Endothelial cell of umbilical vein (primary cell): Measurements from ENCODE around the gene PKDREJ. TPM values are rescaled to one million over a fixed set of nuclear protein-coding genes. Genes with fewer than 3 reads are reported as not detected.

Source experiments
- BruUV-seq: library from RNA; stranded (reverse); fragments of 400-500 nt; replicated peaks from 2 replicates; lab custom pipeline; 2021; lab: Mats Ljungman, UMichigan
- CTCF ChIA-PET: fragments of 300-600, 350-600 bp; sonication (Branson Sonifier 250); formaldehyde crosslinking; loops from one replicate; lab custom pipeline; 2021; ENCODE audit warnings: antibody characterized with exemption, inconsistent platforms; lab: Charles Lee
- POLR2A ChIA-PET: fragments of 300-600, 350-600 bp; sonication (Branson Sonifier 250); formaldehyde crosslinking; loops from one replicate; lab custom pipeline; 2021; ENCODE audit warnings: antibody characterized with exemption, inconsistent platforms; lab: Charles Lee
- DNase-seq: peaks from one replicate; pipeline ENCODE4 v3.0.0-alpha.2; 2011; ENCODE audit warnings: low read depth, low spot score
- FAIRE-seq: peaks from 2 replicates; lab custom pipeline; 2011; peaks lifted over from hg19 to GRCh38; lab: Jason Lieb, UNC
- H2AFZ ChIP-seq: 2 replicates; pipeline ENCODE4 v1.6.0; 2012; ENCODE audit warnings: low read depth, low read length, control low read depth, inconsistent platforms
- H3K27ac ChIP-seq: 2 replicates; pipeline ENCODE4 v1.5.1; 2011; ENCODE audit warnings: low read depth, mild to moderate bottlenecking, control low read depth, low read length, moderate library complexity; ENCODE audit not compliant: insufficient read depth
- H3K27me3 ChIP-seq, 2 experiments: 2 replicates each; pipeline versions ENCODE4 v1.6.0 to v1.6.1; 2011; ENCODE audit warnings: low read length in 2 of 2, mixed read lengths in 1 of 2; ENCODE audit not compliant: control insufficient read depth in 2 of 2, insufficient read depth in 2 of 2
- H3K36me3 ChIP-seq, 2 experiments: 2 replicates in 1 of 2; 3 replicates in 1 of 2; pipeline ENCODE4 v1.5.1; 2011; ENCODE audit warnings: low read length in 2 of 2, mild to moderate bottlenecking in 1 of 2, moderate library complexity in 1 of 2; ENCODE audit not compliant: control insufficient read depth in 2 of 2, insufficient read depth in 2 of 2; ENCODE audit errors: extremely low read depth in 1 of 2
- H3K4me1 ChIP-seq: 3 replicates; pipeline ENCODE4 v1.5.1; 2011; ENCODE audit warnings: mild to moderate bottlenecking, low read length; ENCODE audit not compliant: control insufficient read depth, insufficient read depth; ENCODE audit errors: extremely low read depth
- H3K4me2 ChIP-seq: 2 replicates; pipeline ENCODE4 v1.6.1; 2011; ENCODE audit warnings: low read length, control low read depth, mixed read lengths; ENCODE audit not compliant: insufficient read depth
- H3K4me3 ChIP-seq, 3 experiments: fragments of 200-600 bp in 1 of 3; sonication (generic), shearing (Covaris generic) in 1 of 3; replicated peaks in 1 of 3; 2 replicates each; pipeline ENCODE4 v1.5.1; 2011 to 2016; ENCODE audit warnings: control low read depth in 3 of 3, low read length in 3 of 3, mild to moderate bottlenecking in 2 of 3, inconsistent platforms in 1 of 3, low read depth in 1 of 3, moderate library complexity in 1 of 3; ENCODE audit not compliant: insufficient read depth in 1 of 3
- H3K79me2 ChIP-seq: 2 replicates; pipeline ENCODE4 v1.6.0; 2012; ENCODE audit warnings: low read length, inconsistent platforms; ENCODE audit not compliant: control insufficient read depth, insufficient read depth
- H3K9ac ChIP-seq: replicated peaks from 2 replicates; pipeline ENCODE3; 2011; ENCODE audit warnings: low read length, control low read depth; ENCODE audit not compliant: insufficient read depth; ENCODE audit errors: extremely low read depth
- H3K9me1 ChIP-seq: replicated peaks from 3 replicates; pipeline ENCODE4 v1.6.0; 2011; ENCODE audit warnings: mild to moderate bottlenecking, low read length; ENCODE audit not compliant: control insufficient read depth, insufficient read depth; ENCODE audit errors: extremely low read depth
- H3K9me3 ChIP-seq: replicated peaks from 2 replicates; pipeline ENCODE4 v1.5.1; 2012; ENCODE audit warnings: low read length, inconsistent platforms; ENCODE audit not compliant: control insufficient read depth, insufficient read depth
- H4K20me1 ChIP-seq: replicated peaks from 2 replicates; pipeline ENCODE3; 2011; ENCODE audit warnings: mild to moderate bottlenecking, low read length; ENCODE audit not compliant: control insufficient read depth, insufficient read depth; ENCODE audit errors: extremely low read depth
- CTCF ChIP-seq, 2 donors: IDR thresholded peaks; 1 replicate in 1 of 2; 2 replicates in 1 of 2; pipeline ENCODE4 v1.5.1; 2011; ENCODE audit warnings: low read length in 2 of 2, mild to moderate bottlenecking in 2 of 2, moderate library complexity in 2 of 2, control low read depth in 1 of 2, inconsistent platforms in 1 of 2, low read depth in 1 of 2; ENCODE audit not compliant: insufficient read depth in 1 of 2; ENCODE audit errors: extremely low read depth in 1 of 2
- EZH2 ChIP-seq: IDR thresholded peaks from 2 replicates; pipeline ENCODE4 v1.6.1; 2012; ENCODE audit warnings: borderline replicate concordance, low read depth, mild to moderate bottlenecking, moderate library complexity, low read length, inconsistent platforms; ENCODE audit not compliant: severe bottlenecking
- FOS ChIP-seq: IDR thresholded peaks from 2 replicates; pipeline ENCODE4 v1.6.1; 2011; ENCODE audit warnings: mild to moderate bottlenecking, low read length, moderate library complexity, borderline replicate concordance; ENCODE audit not compliant: insufficient read depth
- GATA2 ChIP-seq: IDR thresholded peaks from 2 replicates; pipeline ENCODE4 v1.7.0; 2011; ENCODE audit warnings: low read depth, mild to moderate bottlenecking, moderate library complexity, mixed read lengths, low read length; ENCODE audit not compliant: insufficient read length, insufficient read depth
- JUN ChIP-seq: IDR thresholded peaks from 2 replicates; pipeline ENCODE4 v1.6.1; 2011; ENCODE audit warnings: borderline replicate concordance, low read depth; ENCODE audit not compliant: insufficient read length, insufficient read depth
- MYC ChIP-seq: IDR thresholded peaks from one replicate; pipeline ENCODE4 v1.6.1; 2011; ENCODE audit warnings: mild to moderate bottlenecking, low read depth, low read length
- POLR2A ChIP-seq: IDR thresholded peaks from 2 replicates; pipeline ENCODE4 v1.6.1; 2012; ENCODE audit warnings: low read depth, mild to moderate bottlenecking, control low read depth, low read length
- POLR2AphosphoS5 ChIP-seq: IDR thresholded peaks from 2 replicates; pipeline ENCODE4 v1.6.1; 2012; ENCODE audit warnings: low read depth, mild to moderate bottlenecking, control low read depth, low read length, moderate library complexity; ENCODE audit not compliant: insufficient read depth
- dilution Hi-C: fragments of 300-500 bp; cut with MboI; formaldehyde crosslinking; loops from one replicate; pipeline ENCODE4 v1.15.0; 2019; ENCODE audit warnings: low sequenced_read_pairs; ENCODE audit not compliant: extremely low pct_ligation_motif_present
- intact Hi-C: fragments of 100-400 bp; cut with micrococcal nuclease; formaldehyde crosslinking; loops from one replicate; pipeline ENCODE4 v1.10.0; 2022
- polyA plus RNA-seq, 4 experiments: library from polyadenylated mRNA; depleted of rRNA in 3 of 4; stranded (reverse) in 3 of 4; unstranded in 1 of 4; fragments of >200 nt; gene quantifications; 2 replicates each; pipeline versions ENCODE4 v1.2.1 to v1.2.3, GENCODE V29; 2011 to 2012; ENCODE audit warnings: missing spikeins in 1 of 4
- total RNA-seq: library from RNA; stranded (reverse); gene quantifications from 2 replicates; pipeline ENCODE4 v1.2.3, GENCODE V29; 2021
- TF ChIP-seq, protein P1 (sequence below): IDR thresholded peaks from 2 replicates; pipeline ENCODE4 v1.6.1; 2011; ENCODE audit not compliant: insufficient read depth, insufficient read length

PKDREJ gene
- total and polyA plus RNA-seq, 2 donors (not counting 3 experiments of a cell fraction or from before 2014, with no cell fraction given), result not detected

DNA sequence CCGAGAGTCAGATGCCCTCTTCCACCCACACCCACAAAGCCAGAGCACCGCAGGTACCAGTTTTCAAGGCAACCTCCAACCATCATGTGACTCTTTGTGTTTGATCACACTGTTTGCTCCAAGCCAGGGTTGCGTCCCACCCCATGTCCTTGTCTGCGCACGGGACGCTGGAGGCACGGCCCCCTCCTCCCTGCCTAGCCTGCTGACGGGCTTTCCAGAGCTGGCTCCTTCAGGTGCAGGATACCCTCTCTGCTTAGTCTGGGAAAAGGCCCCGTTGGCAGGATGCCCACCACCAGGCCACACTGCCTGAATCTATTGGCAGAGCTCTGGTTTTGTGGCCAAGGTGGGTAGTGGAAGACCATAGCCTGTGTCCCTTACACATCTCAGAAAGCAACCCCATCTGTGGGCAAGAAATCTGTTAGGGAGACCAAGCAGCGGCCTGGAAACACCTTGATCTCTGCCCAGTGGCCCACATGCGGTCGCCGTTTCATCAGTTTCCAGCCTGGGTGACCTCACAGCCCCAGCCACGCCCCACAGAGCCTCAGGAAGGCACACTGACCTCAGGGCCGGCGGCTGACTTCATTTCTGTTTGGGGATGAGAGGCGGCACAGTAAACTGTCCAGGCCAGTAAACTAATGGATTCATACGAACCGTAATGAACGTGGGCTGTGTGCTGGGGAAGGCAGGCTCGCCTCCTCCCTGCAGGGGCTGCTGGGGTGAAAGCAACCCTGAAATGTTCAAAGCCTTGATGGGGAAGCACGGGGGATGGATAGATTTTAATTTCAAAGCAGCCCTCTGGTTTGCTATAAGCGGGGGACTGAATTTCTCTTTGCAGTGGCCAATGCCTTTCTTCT lies 38.9 kb downstream of the PKDREJ start:
- Histone ChIP-seq H3K9ac (no peak overlapping the region), H4K20me1 (no peaks in the 10 kb centered on the region), H3K27me3 (no peaks in the 10 kb centered on the region), H2AFZ (no peak overlapping the region), H3K79me2 (no peaks in the 10 kb centered on the region), H3K36me3 (no peaks in the 10 kb centered on the region), H3K9me1 (no peaks in the 10 kb centered on the region), H3K4me3 (no peak overlapping the region), H3K4me1 (no peaks in the 10 kb centered on the region), H3K27ac (no peak overlapping the region), H3K9me3 (no peaks in the 10 kb centered on the region), H3K4me2 (no peak overlapping the region)
- ChIA-PET POLR2A (interaction anchor here (0.7 kb wide), 1 partner anchor 21 kb away, joined by 11 read pairs; no protein-coding TSS in a partner anchor), CTCF (interaction anchor here (0.5 kb wide), 1 partner anchor 309 kb away, joined by 3 read pairs; no protein-coding TSS in a partner anchor)
- DNase-seq, result no peak
- intact Hi-C loops, result no loop called here
- dilution Hi-C loops, result no loop called here
- no TSS peak for BruUV-seq
- no peak for FAIRE-seq
- TF ChIP-seq JUN (no peak), EZH2 (no peak), POLR2A (no peak), CTCF (IDR thresholded peaks at IDR 0.05; ENCODE audit: extremely low read depth in 1 of 2, insufficient read depth in 1 of 2, low read depth in 1 of 2, low read length in 2 of 2) (no peak), FOS (no peak), GATA2 (no peak), POLR2AphosphoS5 (no peak), MYC (no peak)
- TF ChIP-seq, protein P1, sequence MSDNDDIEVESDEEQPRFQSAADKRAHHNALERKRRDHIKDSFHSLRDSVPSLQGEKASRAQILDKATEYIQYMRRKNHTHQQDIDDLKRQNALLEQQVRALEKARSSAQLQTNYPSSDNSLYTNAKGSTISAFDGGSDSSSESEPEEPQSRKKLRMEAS, result no peak
